GM12891 (cell line): ENCODE measurements around the gene CPNE7. TPM values are rescaled to one million over a fixed set of nuclear protein-coding genes. Genes with fewer than 3 reads are reported as not detected.

Source experiments
- DNase-seq: peaks from one replicate; pipeline ENCODE4 v3.0.0; 2011; ENCODE audit warnings: low spot score; ENCODE audit not compliant: insufficient read length
- FAIRE-seq: peaks from 2 replicates; lab custom pipeline; 2011; peaks lifted over from hg19 to GRCh38; lab: Jason Lieb, UNC
- PAX5 ChIP-seq: IDR thresholded peaks from 2 replicates; pipeline ENCODE4 v1.6.1; 2011; ENCODE audit warnings: low read length, moderate library complexity, mild to moderate bottlenecking; ENCODE audit not compliant: insufficient read depth, severe bottlenecking
- POLR2A ChIP-seq: IDR thresholded peaks from 2 replicates; pipeline ENCODE4 v1.6.1; 2011; ENCODE audit warnings: low read depth, low read length, control low read depth
- POLR2AphosphoS5 ChIP-seq: IDR thresholded peaks from 2 replicates; pipeline ENCODE4 v1.6.1; 2011; ENCODE audit warnings: low read depth, low read length, control low read depth
- POU2F2 ChIP-seq: IDR thresholded peaks from 2 replicates; pipeline ENCODE4 v1.6.1; 2011; ENCODE audit warnings: low read depth, mild to moderate bottlenecking, control low read depth, low read length, moderate library complexity
- SPI1 ChIP-seq: IDR thresholded peaks from 2 replicates; pipeline ENCODE4 v1.6.1; 2011; ENCODE audit warnings: low read depth, low read length, control low read depth
- TAF1 ChIP-seq: IDR thresholded peaks from 2 replicates; pipeline ENCODE4 v1.6.1; 2011; ENCODE audit warnings: low read depth, low read length, control low read depth
- polyA plus RNA-seq: library from polyadenylated mRNA; unstranded; fragments of >200 nt; gene quantifications from one replicate; pipeline ENCODE4 v1.2.1, GENCODE V29; 2012; ENCODE audit warnings: low read depth, missing spikeins, inconsistent platforms; ENCODE audit not compliant: missing spikeins

The CPNE7 gene
- 22.2 TPM for polyA plus RNA-seq

DNA sequence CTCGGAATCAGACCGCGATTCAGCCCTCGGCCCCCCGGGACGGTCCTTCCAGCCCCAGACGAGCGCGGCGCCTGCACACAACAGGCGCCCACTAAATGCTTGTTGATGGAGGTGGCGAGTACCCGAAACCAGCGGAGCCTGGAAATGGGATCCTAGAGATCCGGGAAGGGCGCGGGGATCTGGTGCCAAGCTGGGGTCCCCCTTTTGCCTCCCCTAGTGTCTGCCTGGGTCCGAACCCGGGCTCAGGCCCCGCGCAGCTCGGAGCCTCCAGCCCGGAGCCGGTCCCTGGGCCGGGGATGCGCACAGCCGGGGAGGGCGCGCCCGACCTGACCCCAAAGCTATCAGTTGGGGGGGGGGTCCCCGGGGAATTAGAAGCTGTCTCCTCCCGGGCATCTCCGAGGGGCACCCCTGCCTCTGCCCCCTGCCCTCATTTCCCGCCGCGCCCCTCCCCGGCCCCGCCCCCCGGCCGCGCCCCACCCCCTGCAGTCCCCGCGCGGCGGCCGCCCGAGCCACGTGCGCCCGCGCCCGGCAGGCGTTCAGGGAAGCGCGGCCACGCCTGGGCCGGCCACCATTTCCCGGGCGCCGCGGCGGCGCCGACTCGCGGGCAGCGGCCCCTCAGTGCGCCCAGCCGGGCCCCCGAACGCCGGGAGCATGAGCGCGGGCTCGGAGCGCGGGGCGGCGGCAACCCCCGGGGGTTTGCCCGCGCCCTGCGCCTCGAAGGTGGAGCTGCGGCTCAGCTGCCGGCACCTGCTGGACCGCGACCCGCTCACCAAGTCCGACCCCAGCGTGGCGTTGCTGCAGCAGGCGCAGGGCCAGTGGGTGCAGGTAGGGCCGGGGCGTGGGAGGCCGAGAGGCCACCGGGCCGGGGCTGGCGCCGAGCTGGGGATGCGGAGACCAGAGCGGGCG, at the start of gene CPNE7:
Gene CPNE7 (plus strand): TSS at position 512 of the 906 bp plus-strand sequence. CDS start 140 bp downstream, at position 652.
- DNase-seq (peak; percentile 74), FAIRE-seq (peak; percentile 38)
- no peak for TF ChIP-seq POLR2A
- TF ChIP-seq POU2F2, result no peak
- TF ChIP-seq SPI1, result no peak
- no peak for TF ChIP-seq PAX5

- FAIRE-seq (no peak), DNase-seq (no peak)
- TF ChIP-seq POLR2A, result no peak
- no peak for TF ChIP-seq PAX5
- no peak for TF ChIP-seq SPI1
Measured at GRCh38 chr16:89529097-89529496, 46.5 kb upstream of the CPNE7 start.

DNA sequence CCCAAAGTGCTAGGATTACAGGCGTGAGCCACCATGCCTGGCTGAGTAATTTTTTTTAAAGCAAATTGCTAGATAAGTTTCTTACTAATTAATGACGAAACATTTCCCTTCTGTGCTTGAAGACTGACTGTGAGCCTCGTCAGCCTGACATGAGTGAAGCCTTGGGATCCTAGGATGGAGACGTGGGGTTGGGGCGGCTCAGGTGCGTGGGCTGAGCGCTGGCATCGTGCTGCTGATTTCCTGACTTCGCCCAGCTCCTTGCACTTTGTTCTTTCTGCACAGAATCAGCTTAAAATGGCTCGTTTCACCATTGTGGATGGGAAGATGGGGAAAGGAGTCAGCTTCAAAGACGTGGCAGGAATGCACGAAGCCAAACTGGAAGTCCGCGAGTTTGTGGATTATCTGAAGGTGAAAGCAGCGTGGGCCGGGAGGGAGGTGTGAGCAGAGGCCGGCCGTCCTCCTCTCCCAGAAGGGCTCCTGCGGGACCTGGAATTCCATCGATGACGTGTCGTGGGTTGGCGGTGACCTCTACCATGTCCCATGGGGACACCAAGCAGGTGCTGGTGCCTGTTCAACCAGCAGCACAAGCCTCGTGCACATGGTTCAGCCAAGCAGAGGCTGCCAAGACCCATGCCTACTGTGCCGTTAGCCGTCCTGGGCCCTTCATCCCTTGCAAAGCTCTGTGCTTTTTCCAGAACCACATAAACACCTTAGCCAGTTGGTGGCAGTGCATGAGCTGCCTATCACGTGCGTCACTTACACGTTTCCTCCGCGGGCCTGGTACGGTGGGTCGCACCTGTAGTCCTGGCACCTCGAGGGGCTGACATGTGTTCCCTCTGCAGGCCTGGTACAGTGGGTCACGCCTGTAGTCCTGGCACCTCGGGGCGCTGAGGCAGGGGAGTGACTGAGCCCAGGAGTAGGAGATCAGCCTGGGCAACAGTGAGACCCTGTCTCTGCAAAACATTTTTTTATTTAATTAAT, 44.9 kb upstream of the CPNE7 start:
- peak; percentile 20 for FAIRE-seq
- TF ChIP-seq TAF1, result no peak
- no peak for TF ChIP-seq POLR2A
- TF ChIP-seq POLR2AphosphoS5, result no peak
- TF ChIP-seq PAX5, result no peak
- TF ChIP-seq POU2F2, result no peak
- TF ChIP-seq SPI1, result no peak
- no peak for DNase-seq

DNA sequence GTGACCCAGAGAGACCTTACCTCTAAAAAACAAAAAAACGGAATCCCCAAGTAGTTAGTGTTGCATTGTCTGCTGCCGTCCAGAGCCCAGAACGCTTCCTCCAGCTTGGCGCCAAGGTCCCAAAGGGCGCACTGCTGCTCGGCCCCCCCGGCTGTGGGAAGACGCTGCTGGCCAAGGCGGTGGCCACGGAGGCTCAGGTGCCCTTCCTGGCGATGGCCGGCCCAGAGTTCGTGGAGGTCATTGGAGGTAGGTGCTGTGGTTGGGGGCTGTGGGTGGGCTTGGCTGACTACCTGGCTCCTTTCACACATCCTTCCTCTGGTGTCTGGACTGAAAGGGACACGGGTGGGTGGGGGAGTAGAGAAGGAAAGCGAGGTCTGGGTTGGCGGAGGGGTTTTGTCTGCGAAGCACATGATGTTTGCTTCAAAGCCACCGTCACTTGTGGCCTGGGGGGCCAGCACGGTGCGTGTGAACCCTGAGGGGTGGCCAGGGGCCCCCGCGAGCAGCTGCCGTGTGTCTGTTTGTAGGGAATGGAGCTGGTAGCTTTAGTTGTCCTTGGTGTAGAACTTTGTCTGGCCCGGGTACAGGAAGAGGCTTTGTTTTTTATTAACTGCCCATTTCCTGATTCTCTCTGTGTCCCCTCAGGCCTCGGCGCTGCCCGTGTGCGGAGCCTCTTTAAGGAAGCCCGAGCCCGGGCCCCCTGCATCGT, 43.6 kb upstream of the CPNE7 start:
- no peak for DNase-seq
- TF ChIP-seq TAF1 (no peak), PAX5 (no peak), POLR2A (no peak)
- FAIRE-seq, result no peak

DNA sequence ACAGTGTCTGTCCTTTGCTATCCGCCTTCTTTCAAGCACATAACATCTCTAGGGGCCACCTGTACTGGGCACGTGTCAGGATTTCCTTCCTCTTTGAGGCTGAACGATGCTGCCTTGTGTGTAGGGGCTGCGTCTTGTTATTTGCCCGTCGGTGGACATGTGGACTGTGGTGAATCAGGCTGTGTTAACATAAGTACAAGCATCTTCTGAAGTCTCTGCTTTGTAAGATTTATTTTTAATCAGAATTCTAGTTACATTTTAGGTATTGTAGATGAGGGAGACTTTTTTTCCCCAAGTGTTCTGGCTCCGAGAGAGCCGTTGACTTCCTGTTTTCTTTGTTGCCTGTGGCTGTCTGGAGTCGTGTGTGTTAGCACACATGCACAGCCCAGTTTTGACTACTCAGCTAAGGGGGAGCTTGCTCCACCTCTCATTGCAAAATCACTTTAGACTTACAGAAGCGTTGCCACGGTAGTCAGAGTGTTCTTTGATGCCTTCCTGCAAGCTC, 41.3 kb upstream of the CPNE7 start:
- TF ChIP-seq POU2F2 (no peak), SPI1 (peak; percentile 70)
- FAIRE-seq (peak; percentile 82), DNase-seq (no peak)

- TF ChIP-seq POLR2AphosphoS5, result no peak
- no peak for TF ChIP-seq POLR2A
- no peak for TF ChIP-seq POU2F2
- no peak for TF ChIP-seq PAX5
- TF ChIP-seq TAF1, result no peak
- no peak for TF ChIP-seq SPI1
- DNase-seq (no peak), FAIRE-seq (no peak)
Measured at GRCh38 chr16:89536371-89536770, 39.2 kb upstream of the CPNE7 start.

DNA sequence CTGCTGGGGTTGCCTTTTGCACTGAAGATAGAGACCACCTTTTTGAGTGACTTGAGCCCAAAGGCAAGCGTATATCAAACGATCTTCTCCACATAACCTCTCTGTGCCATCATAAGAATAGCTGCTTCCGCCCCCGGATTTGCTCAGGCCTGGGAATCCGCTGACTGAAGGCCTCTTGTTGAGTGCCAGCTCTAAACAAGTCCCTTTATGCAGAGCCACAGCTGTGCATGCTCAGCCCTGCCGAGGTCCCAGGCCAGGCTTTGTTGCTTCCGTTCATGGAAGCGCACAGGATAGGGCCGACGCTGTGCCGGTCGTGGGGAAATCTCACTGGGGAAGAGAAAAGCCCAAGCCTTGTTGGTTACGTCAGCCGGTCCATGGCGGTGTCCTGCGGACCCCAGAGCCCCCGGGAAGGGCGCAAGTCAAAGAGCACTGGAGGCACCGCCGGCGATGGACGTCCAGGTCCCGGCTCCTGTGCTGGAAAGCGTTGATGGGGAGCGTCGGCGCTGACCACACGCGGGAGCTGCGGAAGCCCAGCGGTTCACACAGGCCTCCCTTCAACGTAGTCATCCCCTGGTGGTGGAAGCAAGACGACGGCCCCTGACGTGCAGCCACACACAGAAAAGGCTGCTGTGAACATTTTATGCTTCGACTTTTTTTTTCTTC, 38.5 kb upstream of the CPNE7 start:
- TF ChIP-seq POLR2A (no peak), POLR2AphosphoS5 (no peak), TAF1 (no peak), SPI1 (no peak), PAX5 (no peak), POU2F2 (no peak)
- no peak for FAIRE-seq

GRCh38 chr16:89537549-89537925, 38.0 kb upstream of the CPNE7 start:
- no peak for DNase-seq
- TF ChIP-seq POU2F2, result no peak
- no peak for TF ChIP-seq TAF1
- TF ChIP-seq POLR2AphosphoS5, result no peak
- no peak for TF ChIP-seq PAX5
- TF ChIP-seq POLR2A, result no peak
- TF ChIP-seq SPI1, result no peak
- FAIRE-seq, result no peak

More for the DNA sequence above, 38.5 kb upstream of the CPNE7 start:
- DNase-seq, result no peak

- FAIRE-seq (no peak), DNase-seq (no peak)
- TF ChIP-seq SPI1 (no peak), TAF1 (no peak), POU2F2 (no peak)
Measured at GRCh38 chr16:89538286-89538685, 37.3 kb upstream of the CPNE7 start.
